ENCODE data around the gene DCAF10. TPM values are rescaled to one million over a fixed set of nuclear protein-coding genes. Genes with fewer than 3 reads are reported as not detected.
"Not testable (repeated sequence)": the region's sequence is repeated elsewhere in the genome, so short reads cannot be mapped to it uniquely, and the experiment has no call there.

DCAF10 gene
- polyA plus RNA-seq, 1 donor (not counting 4 experiments of a cell fraction or from before 2014, with no cell fraction given), result 29.2 TPM

GRCh38 chr9:37752112-37752511, 48.5 kb upstream of the DCAF10 start:
- not testable (repeated sequence) for H2AFZ ChIP-seq (ENCODE audit: control insufficient read depth, low read length)

GRCh38 chr9:37752642-37753488, 47.7 kb upstream of the DCAF10 start:
- Histone ChIP-seq H3K36me3 (ENCODE audit: control insufficient read depth in 2 of 2, extremely low read depth in 1 of 2, insufficient read depth in 2 of 2, low read length in 2 of 2) (no peaks in the 10 kb centered on the region), H3K9ac (ENCODE audit: control insufficient read depth, extremely low read depth, insufficient read depth, low read length) (no peak overlapping the region), H3K9me3 (ENCODE audit: control insufficient read depth, low read depth, low read length) (no peaks in the 10 kb centered on the region), H3K79me2 (ENCODE audit: control insufficient read depth, insufficient read depth, low read length) (peaks cover 12% of the 10 kb centered on the region), H3K9me1 (ENCODE audit: control insufficient read depth, extremely low read depth, insufficient read depth, low read length) (no peaks in the 10 kb centered on the region), H3K4me2 (ENCODE audit: control insufficient read depth, extremely low read depth, insufficient read depth, low read depth, low read length) (peak overlapping the region; percentile 86), H3K27ac (ENCODE audit: control insufficient read depth, insufficient read depth, low read length) (no peak overlapping the region), H3K4me3 (ENCODE audit: control insufficient read depth in 2 of 3, extremely low read depth in 1 of 3, insufficient read depth in 2 of 3, low read depth in 1 of 3, low read length in 3 of 3) (peak overlapping the region; percentile 60 to 87 (median 76)), H3K4me1 (ENCODE audit: control insufficient read depth, extremely low read depth, insufficient read depth, low read length) (peaks cover 8% of the 10 kb centered on the region), H3K27me3 (ENCODE audit: control insufficient read depth, extremely low read depth, insufficient read depth, low read length) (no peaks in the 10 kb centered on the region), H4K20me1 (ENCODE audit: control insufficient read depth, extremely low read depth, insufficient read depth, low read length) (no peaks in the 10 kb centered on the region), H2AFZ (ENCODE audit: control insufficient read depth, low read length) (peak overlapping the region; percentile 96)
- no peak for TF ChIP-seq EZH2 (IDR thresholded peaks at IDR 0.05; ENCODE audit: low read length)
- no peak for TF ChIP-seq CTCF (optimal IDR thresholded peaks at IDR 0.05 in 1 of 3, IDR thresholded peaks at IDR 0.05 in 1 of 3, conservative IDR thresholded peaks at IDR 0.05 in 1 of 3; ENCODE audit: extremely low read depth in 1 of 3, insufficient read depth in 2 of 3, low read length in 3 of 3)
- no peak for FAIRE-seq
- dilution Hi-C loops (cut with MboI; ENCODE audit: extremely low pct_ligation_motif_present, low sequenced_read_pairs), result no loop called here
- DNase-seq (ENCODE audit: low read depth, low spot score), result no peak

More at GRCh38 chr9:37752112-37752511, 48.5 kb upstream of the DCAF10 start:
- H3K4me1 ChIP-seq (ENCODE audit: control insufficient read depth, extremely low read depth, insufficient read depth, low read length); H3K9ac ChIP-seq (ENCODE audit: control insufficient read depth, extremely low read depth, insufficient read depth, low read length); H4K20me1 ChIP-seq (ENCODE audit: control insufficient read depth, extremely low read depth, insufficient read depth, low read length); H3K27ac ChIP-seq (ENCODE audit: control insufficient read depth, insufficient read depth, low read length); H3K9me3 ChIP-seq (ENCODE audit: control insufficient read depth, low read depth, low read length); H3K4me2 ChIP-seq (ENCODE audit: control insufficient read depth, extremely low read depth, insufficient read depth, low read depth, low read length); H3K9me1 ChIP-seq (ENCODE audit: control insufficient read depth, extremely low read depth, insufficient read depth, low read length); DNase-seq (ENCODE audit: low read depth, low spot score); H3K27me3 ChIP-seq (ENCODE audit: control insufficient read depth, extremely low read depth, insufficient read depth, low read length); FAIRE-seq; H3K36me3 ChIP-seq (ENCODE audit: control insufficient read depth in 2 of 2, extremely low read depth in 1 of 2, insufficient read depth in 2 of 2, low read length in 2 of 2); H3K4me3 ChIP-seq (ENCODE audit: control insufficient read depth in 2 of 3, extremely low read depth in 1 of 3, insufficient read depth in 2 of 3, low read depth in 1 of 3, low read length in 3 of 3); dilution Hi-C loops (cut with MboI; ENCODE audit: extremely low pct_ligation_motif_present, low sequenced_read_pairs): not testable (repeated sequence)
- H3K79me2 ChIP-seq (ENCODE audit: control insufficient read depth, insufficient read depth, low read length), result peaks cover 12% of the 10 kb centered on the region

Data from keratinocyte (primary cell).